ACHN (cell line): Measurements from ENCODE around the gene LMBR1.
A peak's percentile ranks its signal among the peaks of the same experiment; 100 is the strongest.
"Not testable (repeated sequence)": the region's sequence is repeated elsewhere in the genome, so short reads cannot be mapped to it uniquely, and the experiment has no call there.

ENCODE experiments used
- DNase-seq: peaks from one replicate; pipeline ENCODE4 v3.0.0-alpha.2; 2015
- in situ Hi-C: cut with HindIII; loops from 2 replicates; pipeline ENCODE4 v1.10.0; 2017; ENCODE audit warnings: low sequenced_read_pairs, low pct_ligation_motif_present, low pct_unique_long_range_greater_than_20kb

Gene LMBR1

DNA sequence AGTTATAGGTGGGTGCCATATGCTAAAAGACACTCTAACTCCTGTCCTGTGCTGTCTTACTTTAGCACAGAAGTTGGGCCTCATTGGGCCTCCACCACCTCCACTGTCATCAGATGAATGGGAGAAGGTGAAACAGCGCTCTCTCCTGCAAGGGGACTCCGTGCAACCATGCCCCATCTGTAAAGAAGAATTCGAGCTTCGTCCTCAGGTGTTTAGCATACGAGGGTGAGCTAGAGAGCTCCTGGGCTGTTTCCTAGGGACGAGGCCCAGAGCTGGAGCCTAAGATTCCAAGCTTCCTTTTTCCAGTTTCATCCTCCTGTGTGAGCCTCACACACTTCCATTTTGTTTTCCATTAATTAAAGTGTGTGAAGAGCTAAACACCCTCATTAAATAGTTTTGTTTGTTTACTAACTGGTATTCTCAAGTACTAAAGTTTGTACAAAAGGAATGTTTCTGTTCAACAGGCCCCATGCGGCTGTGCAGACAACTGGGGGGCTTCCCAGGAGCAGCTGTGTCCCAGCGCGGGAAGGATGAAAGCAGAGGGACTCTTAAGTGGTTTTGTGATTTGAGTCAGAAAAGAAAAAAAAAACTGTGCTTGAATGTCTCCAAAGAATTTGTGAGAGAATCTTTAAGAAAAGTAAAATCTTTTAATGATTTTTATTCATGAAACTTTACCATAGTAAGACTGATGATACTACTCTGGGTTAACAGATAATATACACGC lies 238.3 kb downstream of the LMBR1 start:
- no peak for DNase-seq
- in situ Hi-C loops, result no loop called here

DNA sequence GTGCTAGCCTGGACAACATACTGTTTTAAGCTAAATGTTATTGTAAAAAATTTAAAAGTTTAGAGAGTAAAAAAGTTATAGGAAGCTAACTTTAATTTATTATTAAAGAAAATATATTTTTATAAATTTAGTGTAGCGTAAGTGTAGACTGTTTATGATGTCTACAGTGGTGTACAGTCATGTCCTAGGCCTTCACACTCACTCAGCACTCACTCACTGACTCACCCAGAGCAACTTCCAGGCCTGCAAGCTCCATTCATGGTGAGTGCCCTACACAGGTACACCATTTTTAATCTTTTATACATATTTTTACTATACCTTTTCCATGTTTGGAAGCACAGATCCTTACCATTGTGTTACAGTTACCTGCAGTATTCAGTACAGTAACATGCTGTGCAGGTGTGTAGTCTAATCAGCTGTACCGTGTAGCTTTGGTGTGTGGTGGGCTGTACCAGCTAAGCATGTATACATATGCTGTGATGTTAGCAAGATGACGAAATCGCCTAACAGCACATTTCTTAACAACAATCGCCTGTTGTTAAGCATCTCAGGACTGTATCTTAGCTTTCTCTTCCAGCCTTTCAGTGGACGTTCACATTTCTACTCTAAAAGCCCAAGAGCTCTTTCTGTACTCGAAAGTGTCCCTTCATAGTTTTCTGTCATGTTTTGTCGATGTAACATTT lies 240.0 kb downstream of the LMBR1 start:
- in situ Hi-C loops, result no loop called here
- DNase-seq, result no peak

DNA sequence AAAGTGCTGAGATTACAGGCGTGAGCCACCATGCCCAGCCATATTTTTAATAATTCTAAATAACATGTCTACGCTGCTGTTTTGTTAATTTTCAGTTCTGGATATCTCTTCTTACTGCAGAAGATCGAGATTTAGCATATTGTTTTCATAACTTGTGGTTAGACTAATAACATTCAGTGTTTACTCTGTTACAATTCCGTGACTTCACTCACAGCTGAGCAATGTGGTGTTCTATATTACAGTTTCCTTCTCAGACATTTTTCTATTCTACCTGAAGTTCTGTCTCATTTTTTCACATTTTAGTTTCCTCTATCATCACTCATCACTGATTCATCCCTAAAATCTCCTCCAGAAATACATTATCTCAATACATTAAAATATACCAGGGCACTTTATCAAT lies 241.5 kb downstream of the LMBR1 start:
- in situ Hi-C loops, result no loop called here
- no peak for DNase-seq

DNA sequence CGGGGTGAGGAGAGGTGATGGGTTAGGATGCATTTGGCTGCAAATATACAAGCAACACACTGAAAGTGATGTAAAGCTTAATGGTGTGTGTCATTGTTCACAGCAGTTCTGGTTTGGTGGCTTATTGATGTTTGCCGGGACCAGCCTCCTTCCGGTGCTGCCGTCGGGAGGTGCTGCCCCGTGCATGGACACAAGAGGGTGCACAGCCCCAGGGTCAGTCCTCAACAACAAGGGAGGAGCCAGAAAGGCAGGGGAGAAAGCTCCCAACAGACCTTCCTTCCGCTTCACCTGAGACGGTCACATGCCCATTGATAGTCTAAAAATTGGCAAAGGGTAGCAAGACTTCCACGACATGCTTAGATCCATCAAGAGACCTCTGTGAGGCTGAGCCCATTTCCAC lies 242.9 kb downstream of the LMBR1 start:
- in situ Hi-C loops, result no loop called here

DNA sequence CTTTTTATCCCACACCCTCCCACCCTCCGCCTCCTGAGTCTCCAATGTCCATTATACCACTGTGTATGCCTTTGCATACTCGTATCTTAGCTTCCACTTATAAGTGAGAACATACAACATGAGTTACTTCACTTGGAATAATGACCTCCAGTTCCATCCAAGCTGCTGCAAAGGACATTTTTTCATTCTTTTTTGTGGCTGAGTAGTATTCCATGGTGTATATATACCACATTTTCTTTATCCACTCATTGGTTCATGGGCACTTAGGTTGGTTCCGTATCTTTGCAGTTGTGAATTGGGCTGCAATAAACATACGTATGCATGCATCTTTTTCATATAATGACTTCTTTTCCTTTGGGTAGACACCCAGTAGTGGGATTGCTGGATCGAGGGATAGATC lies 245.7 kb downstream of the LMBR1 start:
- in situ Hi-C loops, DNase-seq: not testable (repeated sequence)

More for the DNA sequence above, 242.9 kb downstream of the LMBR1 start:
- DNase-seq, result peak; percentile 74

DNA sequence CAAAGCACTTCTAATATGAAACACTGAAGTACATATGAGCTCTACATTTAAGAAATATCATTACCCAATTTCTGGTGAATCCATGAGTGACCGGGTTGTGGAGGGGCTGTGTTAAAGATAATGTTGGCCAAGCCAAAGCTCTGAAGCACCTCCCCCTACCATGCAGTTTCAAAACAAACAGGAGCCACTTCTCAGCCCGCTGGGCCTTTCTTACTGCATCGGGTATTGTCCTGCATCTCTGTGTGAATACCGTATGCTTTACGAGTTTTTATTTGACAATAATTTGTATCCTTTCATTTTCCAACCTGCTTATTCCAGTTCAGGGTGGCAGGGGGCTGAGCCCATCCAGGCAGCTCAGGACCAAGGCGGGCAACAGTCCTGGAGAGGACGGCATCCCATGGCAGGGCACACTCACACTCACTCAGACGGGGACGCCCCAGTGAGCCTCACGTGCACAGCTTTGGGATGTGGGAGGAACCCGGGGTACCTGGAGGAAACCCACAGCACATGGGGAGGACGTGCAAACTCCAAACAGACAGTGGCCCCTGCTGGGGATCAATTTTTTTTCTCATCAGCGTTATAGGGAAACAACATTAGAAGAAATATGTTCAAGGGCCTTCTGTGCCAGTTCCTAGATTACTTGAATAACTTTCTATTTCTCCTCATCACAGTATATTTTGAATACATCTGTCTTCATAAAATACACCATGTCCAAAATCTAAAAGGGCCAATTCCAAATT lies 250.5 kb downstream of the LMBR1 start:
- DNase-seq, result no peak
- in situ Hi-C loops, result no loop called here

DNA sequence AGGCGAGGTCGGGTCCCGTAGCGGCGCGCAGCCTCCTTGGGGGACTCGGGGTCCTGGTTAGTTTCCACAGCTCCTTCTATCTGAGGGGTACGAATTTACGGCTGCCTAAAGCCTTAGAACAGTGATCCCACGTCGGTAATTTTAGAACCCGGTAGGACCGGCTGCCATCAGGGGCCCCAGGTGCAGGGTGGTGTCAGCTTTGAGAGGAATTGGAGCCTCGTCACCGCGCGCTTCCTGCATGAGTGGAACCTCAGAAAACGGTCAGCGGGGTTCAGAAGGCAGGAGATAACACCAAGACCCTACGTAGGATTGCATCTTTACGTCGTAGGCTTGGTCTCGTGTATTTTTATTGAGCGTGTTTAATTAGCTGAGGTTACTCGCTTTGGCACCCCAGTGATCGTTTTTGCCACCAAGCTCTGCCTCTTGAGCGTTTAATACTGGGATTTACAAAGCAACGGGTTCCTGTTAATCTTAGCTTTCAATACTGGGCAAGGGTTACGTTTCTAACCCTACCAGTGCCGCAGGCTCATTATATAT lies 252.0 kb downstream of the LMBR1 start:
- peak; percentile 79 for DNase-seq
- in situ Hi-C loops, result no loop called here

DNA sequence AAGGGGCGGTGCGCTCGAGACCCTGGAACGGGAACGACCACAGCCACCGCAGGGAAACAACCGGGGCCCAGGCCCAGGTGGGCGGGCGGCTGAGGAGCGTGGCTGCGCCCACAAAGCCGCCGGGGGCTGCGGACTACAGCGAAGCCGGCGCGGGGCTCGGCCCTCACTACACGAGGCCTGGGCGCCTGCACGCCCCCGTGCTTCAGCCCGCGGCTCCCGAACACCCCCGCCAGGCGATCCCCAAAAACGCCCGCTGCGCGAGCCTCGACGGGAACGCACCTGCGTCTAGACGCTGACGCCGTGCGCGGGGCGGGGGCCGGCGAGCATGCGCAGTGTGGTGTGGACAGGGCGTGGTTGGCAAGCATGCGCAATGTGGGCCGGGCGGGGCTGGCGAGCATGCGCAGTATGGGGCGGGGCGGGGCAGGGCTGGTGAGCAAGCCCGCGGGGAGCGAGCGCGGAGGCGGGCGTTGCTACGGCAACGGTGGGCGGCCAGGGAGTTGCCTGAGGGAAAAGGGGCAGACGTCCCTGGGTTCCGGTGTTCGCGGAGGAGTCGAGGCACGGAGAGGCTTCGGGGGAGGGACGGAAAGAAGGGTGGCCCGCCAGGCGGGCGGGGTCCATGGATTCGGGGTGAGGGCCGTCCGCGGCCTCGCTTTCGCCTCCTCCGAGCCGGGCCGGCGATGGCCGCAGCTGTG lies 252.6 kb downstream of the LMBR1 start, which contains the start of gene RNF32:
Gene RNF32 (plus strand): TSS at position 518 of the 692 bp plus-strand sequence. CDS start 3,104 bp downstream, outside the sequence.
- in situ Hi-C loops, result no loop called here
- DNase-seq, result peak; percentile 96

DNA sequence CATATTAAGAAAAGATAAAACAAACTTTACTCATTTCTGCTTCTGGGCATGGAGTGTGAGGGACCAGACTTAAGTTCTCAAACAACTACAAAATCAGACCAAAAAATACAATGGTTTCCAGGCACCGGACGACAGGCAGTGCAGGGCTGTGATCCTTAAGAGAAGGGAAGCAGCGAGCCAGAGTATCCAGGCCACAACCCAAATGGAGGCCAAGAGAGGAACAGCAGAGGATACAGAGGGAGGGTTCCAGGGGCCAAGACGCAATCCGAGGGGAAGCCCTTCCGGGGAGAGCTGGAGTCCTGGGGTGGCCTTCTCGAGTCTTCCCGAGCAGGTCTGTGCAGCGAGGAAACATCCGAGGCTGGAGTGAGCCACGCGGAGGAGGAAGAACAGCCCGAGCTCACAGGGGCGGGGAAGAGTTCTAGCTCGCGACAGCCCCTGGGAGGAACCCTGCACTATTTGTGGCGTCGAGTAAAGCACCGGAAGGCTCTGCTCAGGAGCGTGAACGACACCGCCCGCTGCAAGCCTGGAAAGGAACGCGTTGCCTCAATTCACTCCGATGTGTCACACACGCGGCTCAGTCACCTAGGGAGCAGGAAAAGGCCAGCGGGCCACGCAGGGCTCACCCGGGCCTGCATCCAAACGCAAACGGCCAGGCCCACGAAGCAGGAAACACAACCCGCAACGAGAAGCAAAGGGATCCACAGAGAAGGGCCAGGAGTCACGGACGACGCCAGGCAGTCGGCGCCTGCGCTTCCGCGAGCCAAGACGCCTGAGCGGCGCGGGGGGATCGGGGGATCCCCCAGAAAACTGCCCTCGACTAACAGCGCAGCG lies 253.3 kb downstream of the LMBR1 start:
- in situ Hi-C loops, result no loop called here
- peak; percentile 38 for DNase-seq

DNA sequence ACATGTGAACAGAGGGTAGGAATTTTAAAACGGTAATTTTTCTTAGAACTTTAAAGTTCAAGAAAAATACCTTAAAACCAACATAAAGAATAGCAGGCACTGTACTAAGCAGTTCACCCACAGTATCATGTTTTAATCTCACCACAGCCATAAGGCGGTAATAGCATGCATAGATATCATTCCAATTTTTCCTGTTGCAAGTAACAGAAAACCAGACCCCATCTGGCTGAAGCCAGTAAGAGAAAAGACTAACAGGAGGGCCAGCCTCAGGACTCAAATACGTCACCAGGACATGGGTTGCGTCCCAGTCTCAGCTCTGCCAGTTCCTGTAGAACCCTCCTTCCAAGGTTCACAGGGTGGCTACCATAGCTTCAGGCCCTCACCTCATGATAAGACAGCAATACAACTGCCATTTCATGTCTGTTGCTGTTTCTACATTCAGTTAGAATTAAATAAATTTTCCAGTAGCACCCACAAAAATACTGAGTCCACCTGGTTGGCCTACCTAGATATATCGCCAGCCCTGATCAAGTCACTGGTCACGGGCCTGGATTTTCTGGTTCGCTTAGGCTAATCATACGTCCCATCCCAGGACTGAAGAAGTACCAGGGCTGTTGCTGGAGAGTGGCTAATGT lies 254.4 kb downstream of the LMBR1 start:
- DNase-seq, result no peak
- in situ Hi-C loops, result no loop called here

DNA sequence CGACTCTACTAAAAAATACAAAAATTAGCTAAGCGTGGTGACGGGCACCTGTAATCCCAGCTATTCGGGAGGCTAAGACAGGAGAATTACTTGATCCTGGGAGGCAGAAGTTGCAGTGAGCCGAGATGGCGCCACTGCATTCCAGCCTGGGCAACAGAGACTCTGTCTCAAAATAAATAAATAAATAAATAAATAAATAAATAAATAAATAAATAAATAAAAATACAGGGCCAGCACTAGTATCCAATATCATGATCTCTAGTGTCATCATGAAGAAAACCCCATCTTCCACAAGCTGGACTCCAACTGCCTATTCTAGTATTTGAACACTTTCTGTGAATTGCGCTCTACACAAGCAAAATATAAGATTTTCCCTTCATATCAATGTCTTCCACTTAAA lies 255.9 kb downstream of the LMBR1 start:
- DNase-seq, in situ Hi-C loops: not testable (repeated sequence)

DNA sequence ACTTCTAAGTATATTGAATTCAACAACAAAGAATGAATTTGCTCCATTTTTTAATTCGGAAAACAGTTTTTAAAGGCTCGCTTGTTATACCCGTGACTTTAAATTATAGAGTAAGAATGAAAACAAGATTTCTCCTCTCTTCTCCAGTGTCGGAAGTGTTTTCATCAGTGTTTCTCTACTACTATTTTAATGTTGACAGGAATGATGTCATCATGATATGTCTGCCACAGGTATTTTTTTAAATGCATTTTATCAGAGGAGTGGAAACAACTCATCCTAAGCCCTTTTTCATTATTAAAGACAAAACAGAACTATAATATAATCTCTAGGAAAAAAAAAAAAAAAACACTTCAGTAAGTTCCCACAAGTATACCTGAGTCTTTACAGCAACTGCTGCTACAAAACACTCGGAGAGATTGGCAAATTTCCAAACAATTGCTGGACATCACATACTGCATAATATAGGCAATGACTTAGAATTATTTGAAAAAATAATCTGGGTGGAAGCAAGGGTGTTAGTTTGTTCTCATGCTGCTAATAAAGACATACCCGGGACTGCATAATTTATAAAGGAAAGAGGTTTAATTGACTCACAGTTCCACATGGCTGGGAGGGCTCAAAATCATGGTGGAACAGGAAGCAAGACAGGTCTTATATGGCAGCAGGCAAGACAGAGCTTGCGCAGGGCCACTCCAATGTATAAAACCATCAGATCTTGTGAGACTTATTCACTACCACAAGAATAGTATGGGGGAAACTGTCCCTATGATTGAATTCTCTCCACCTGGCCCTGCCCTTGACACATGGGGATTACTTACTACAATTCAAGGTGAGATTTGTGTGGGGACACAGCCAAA lies 257.2 kb downstream of the LMBR1 start:
- no peak for DNase-seq
- in situ Hi-C loops, result no loop called here

DNA sequence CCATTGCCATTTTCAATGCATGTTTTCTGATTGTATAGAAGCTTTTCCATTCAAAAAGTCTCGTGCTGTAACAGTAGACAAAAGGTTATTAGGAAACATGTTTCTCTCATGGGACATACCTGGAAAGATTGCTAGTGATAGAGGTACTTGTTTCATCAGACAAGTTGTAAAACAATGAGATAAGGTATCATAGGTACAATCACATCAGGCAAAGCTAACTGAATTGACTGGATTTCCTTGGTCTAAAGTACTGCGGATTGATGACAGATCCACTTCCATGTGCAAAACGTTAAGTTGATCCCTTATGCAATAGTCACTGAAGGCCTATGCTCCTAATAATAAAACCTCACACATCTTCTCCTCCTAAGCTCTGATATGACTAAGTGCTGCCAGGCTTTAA lies 258.9 kb downstream of the LMBR1 start:
- in situ Hi-C loops, result no loop called here
- no peak for DNase-seq

DNA sequence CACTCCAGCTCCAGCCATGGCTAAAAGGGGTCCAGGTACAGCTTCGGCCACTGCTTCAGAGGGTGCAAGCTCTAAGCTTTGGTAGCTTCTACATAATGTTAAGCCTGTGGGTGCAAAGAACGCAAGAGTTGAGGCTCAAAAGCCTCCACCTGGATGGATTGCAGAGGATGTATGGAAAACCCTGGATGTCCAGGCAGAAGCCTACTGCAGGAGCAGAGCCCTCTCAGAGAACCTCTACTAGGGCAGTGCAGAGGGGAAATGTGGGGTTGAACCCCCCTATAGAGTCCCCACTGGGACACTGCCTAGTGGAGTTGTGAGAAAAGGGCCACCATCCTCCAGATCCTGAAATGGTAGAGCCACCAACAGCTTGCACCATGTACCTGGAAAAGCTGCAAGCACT lies 263.1 kb downstream of the LMBR1 start:
- in situ Hi-C loops, result no loop called here

DNA sequence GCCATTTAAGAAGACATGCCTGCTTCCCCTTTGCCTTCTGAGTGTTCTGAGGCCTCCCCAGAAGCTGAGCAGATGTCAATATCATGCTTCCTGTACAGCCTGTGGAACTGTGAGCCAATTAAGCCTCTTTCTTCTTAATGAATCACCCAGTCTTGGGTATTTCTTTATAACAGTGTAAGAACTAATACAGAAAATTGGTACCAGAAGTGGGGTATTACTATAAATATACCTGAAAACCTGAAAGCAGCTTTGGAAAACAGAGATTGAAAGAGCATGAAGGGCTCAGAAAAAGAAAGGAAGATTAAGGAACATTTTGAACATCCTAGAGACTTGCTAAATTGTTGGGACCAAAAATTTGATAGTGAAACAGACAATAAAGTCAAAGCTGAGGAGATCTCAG lies 264.4 kb downstream of the LMBR1 start:
- in situ Hi-C loops, result no loop called here
- DNase-seq, result no peak

More for the DNA sequence above, 263.1 kb downstream of the LMBR1 start:
- DNase-seq, result no peak
